H4 (cell line): ENCODE data around the gene OR1F1. TPM values are rescaled to one million over a fixed set of nuclear protein-coding genes. Genes with fewer than 3 reads are reported as not detected.

Experiments
- DNase-seq: peaks from one replicate; pipeline ENCODE4 v3.0.0-alpha.2; 2015; ENCODE audit warnings: low spot score
- total RNA-seq: library from RNA; depleted of rRNA; stranded (reverse); fragments of >200 nt; shearing (Covaris generic); gene quantifications from 2 replicates; pipeline ENCODE4 v1.2.3, GENCODE V29; 2014; rRNA removed

OR1F1 gene
- total RNA-seq, 1 experiment from 2014 or later = 0.81 TPM

DNA sequence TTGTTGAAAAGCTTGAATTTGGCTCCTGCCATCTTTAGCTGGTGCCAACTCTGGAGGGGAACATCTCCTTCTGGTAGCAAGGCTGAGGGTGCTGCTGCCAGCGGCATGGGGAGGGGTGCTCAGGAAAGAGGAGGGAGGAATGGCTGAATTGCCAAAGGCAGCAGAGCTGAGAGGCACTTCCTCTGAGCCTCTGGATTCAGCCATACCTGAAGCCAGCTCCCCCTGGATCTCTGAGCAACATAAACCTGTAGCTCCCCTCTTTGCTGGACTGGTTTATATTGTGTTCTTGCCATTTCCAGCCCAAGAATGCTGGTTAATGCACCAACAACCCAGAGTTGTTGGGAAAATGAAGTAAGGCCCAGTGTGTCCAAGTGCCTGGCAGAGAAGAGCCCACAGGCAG, 61.0 kb downstream of the OR1F1 start:
- DNase-seq = no peak

- DNase-seq = no peak
These were observed 61.4 kb downstream of the OR1F1 start for GRCh38 chr16:3249451-3249850.

DNA sequence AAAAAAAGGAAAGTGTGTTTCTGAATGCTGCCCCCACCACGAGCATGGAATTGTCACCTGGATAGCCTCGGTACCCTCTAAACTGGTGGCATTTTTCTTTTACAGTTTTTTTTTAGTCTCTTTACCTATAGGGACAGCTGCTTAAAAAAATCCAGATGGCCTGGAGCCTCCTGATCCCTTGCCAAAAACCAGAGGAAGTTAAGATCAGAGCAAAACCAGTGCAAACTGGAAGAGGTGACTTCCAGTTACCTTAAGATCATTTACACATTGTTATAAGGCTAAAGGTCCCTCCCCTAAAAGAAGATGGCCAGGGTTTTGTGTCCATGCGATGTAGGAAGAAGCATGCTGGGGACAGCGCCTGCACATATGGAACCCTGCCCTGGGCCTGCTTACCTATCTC, 65.0 kb downstream of the OR1F1 start:
- no peak for DNase-seq

DNA sequence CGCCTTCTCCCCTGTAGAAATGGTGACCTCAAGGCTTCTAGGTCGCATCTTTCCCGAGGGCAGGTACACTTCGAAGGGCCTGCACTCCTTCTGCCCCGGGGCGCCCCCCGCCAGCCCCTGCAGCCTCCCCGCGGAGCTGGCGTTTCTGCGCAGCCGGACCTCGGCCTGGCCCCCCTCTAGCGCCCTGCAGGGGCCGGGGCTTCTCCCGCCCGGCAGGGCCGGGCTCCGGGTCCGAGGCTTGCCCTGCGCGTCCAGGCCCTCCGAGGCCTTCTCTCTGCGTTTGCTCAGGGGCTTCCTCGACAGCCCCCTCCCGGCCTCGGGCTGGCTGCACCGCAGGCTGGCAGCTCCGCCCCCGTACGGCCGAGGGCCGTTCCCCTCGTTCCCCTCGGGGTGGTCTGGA, 66.3 kb downstream of the OR1F1 start:
- no peak for DNase-seq

Other genes starting within 250 kb of the OR1F1 start
- 6.0 and 11.0 TPM in 2 replicates for gene KREMEN2, start 223.9 kb upstream of the OR1F1 start, total RNA-seq
- gene PAQR4, start 218.9 kb upstream of the OR1F1 start, total RNA-seq = 14.4 and 17.9 TPM in 2 replicates
- gene PKMYT1, start 207.8 kb upstream of the OR1F1 start, total RNA-seq = 19.9 and 26.0 TPM in 2 replicates
- not detected in 2 replicates for gene CLDN9, start 175.3 kb upstream of the OR1F1 start, total RNA-seq
- gene CLDN6, start 170.0 kb upstream of the OR1F1 start, total RNA-seq = 2.0 TPM in 1 of 2 replicates, not detected in the other
- 312 and 417 TPM in 2 replicates for gene TNFRSF12A, start 167.8 kb upstream of the OR1F1 start, total RNA-seq
- 64.6 and 93.1 TPM in 2 replicates for gene HCFC1R1, start 164.3 kb upstream of the OR1F1 start, total RNA-seq
- gene THOC6, start 164.2 kb upstream of the OR1F1 start, total RNA-seq = 43.5 and 48.2 TPM in 2 replicates
- gene BICDL2, start 151.3 kb upstream of the OR1F1 start, total RNA-seq = 0.25 TPM in 1 of 2 replicates, not detected in the other
- 0.87 and 0.94 TPM in 2 replicates for gene MMP25, start 141.6 kb upstream of the OR1F1 start, total RNA-seq
- gene IL32, start 122.6 kb upstream of the OR1F1 start, total RNA-seq = 15.8 and 24.1 TPM in 2 replicates
- gene ZSCAN10, start 88.9 kb upstream of the OR1F1 start, total RNA-seq = not detected in 2 replicates
- 5.2 and 8.6 TPM in 2 replicates for gene ZNF205, start 75.6 kb upstream of the OR1F1 start, total RNA-seq
- 2.0 and 3.9 TPM in 2 replicates for gene ZNF213, start 53.2 kb upstream of the OR1F1 start, total RNA-seq
- gene ZNF200, start 47.0 kb downstream of the OR1F1 start, total RNA-seq = 11.5 and 11.8 TPM in 2 replicates
- gene MEFV, start 68.4 kb downstream of the OR1F1 start, total RNA-seq = 1.2 TPM in 1 of 2 replicates, not detected in the other
- gene ZNF263, start 95.3 kb downstream of the OR1F1 start, total RNA-seq = 24.4 and 28.8 TPM in 2 replicates
- gene TIGD7, start 117.2 kb downstream of the OR1F1 start, total RNA-seq = 4.9 and 5.4 TPM in 2 replicates
- gene ZNF75A, start 117.3 kb downstream of the OR1F1 start, total RNA-seq = 21.7 and 23.5 TPM in 2 replicates
- not detected in 2 replicates for gene OR2C1, start 167.7 kb downstream of the OR1F1 start, total RNA-seq
- 14.6 and 17.6 TPM in 2 replicates for gene ZSCAN32, start 212.8 kb downstream of the OR1F1 start, total RNA-seq
- gene ZNF174, start 213.0 kb downstream of the OR1F1 start, total RNA-seq = 9.7 and 11.2 TPM in 2 replicates